ENCODE results near the gene GFAP.
A peak's percentile ranks its signal among the peaks of the same experiment; 100 is the strongest.

GFAP gene

GRCh38 chr17:44867841-44868240 lies 47.5 kb downstream of the GFAP start:
- no peak overlapping the region for H3K4me3 ChIP-seq (ENCODE audit: low read depth, low read length)
- no peak for TF ChIP-seq CTCF (IDR thresholded peaks at IDR 0.05; ENCODE audit: low read depth, low read length)
- in situ Hi-C loops (cut with HindIII; ENCODE audit: low sequenced_read_pairs), result no loop called here
- no peak for DNase-seq (ENCODE audit: low read depth, low spot score)

- no peak overlapping the region for H3K4me3 ChIP-seq (ENCODE audit: low read depth, low read length)
- no peak for TF ChIP-seq CTCF (IDR thresholded peaks at IDR 0.05; ENCODE audit: low read depth, low read length)
- DNase-seq (ENCODE audit: low read depth, low spot score), result no peak
- in situ Hi-C loops (cut with HindIII; ENCODE audit: low sequenced_read_pairs), result no loop called here
Observed at GRCh38 chr17:44865931-44866330, 49.4 kb downstream of the GFAP start.

DNA sequence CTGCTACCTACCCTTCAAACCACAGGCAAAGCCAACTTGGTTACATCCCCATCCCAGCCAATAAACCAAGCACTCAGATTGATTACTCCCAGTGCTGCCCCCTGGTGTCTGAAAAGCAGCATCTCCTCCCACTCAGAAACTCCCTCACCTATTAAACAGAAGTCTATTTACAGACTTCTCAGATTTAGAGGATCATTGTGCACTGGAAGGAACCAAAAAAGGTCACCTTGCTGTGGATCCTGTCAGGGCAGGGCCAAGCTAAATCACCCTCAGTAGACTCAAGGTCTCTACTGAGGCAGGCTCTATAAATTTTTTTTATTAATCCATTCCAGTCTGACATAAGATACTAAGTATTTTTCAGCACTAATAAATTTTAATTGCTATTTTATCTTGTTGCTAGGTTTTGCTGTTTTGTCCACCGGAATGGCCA lies 50.1 kb downstream of the GFAP start:
- peak; percentile 85 for TF ChIP-seq CTCF (IDR thresholded peaks at IDR 0.05; ENCODE audit: low read depth, low read length)
- DNase-seq (ENCODE audit: low read depth, low spot score), result peak; percentile 76
- no peak overlapping the region for H3K4me3 ChIP-seq (ENCODE audit: low read depth, low read length)
- in situ Hi-C loops (cut with HindIII; ENCODE audit: low sequenced_read_pairs), result no loop called here

DNA sequence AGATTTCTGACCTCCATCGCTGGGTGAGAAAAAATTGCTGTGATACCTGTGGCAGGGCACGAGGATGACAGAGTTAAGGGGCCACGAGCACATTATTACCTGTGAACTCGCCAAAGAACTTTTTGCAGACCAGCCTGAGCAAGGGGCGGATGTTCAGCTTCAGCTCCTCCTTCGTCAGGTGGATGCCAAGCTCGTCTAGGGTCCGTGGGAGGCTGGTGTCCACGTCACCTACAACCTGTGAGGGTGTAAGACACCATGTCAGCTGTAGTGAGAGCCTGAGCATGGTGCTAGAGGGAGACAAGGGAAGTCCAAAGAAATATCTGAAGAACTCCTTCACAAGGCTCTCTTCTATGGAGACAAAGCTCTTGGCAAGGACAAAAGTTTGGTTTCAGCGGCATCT lies 50.5 kb downstream of the GFAP start:
- no peak overlapping the region for H3K4me3 ChIP-seq (ENCODE audit: low read depth, low read length)
- no peak for TF ChIP-seq CTCF (IDR thresholded peaks at IDR 0.05; ENCODE audit: low read depth, low read length)
- in situ Hi-C loops (cut with HindIII; ENCODE audit: low sequenced_read_pairs), result no loop called here
- no peak for DNase-seq (ENCODE audit: low read depth, low spot score)

- no peak for DNase-seq (ENCODE audit: low read depth, low spot score)
- in situ Hi-C loops (cut with HindIII; ENCODE audit: low sequenced_read_pairs), result no loop called here
Observed at GRCh38 chr17:44863061-44863918, 52.0 kb downstream of the GFAP start.

DNA sequence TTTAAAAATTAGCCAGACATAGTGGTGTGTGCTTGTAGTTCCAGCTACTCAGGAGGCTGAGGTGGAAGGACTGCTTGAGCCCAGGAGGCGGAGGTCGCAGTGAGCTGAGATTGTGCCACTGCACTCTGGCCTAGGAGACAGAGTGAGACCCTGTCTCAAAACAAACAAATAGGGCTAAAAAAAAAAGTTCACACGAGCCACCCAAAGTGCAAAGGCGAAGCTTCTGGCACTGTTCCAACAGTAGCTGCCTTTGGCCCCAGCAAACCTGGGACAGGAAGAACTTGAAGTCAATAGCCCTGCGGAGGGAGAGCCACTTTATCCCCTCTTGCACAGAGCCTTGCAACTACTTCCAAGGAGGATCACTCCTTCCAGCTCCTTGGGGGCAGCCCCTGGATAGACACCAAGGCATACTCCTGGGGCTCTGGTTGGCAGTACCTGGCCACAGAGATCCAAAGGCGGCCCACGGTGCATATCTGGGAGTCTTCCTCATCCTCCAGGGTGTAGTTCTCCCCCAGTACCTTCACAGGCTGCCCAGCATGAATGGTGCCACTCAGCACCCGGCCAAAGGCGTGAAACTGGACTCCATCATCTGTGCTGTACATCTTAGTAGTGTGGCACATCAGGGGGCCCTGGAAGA lies 52.9 kb downstream of the GFAP start:
- in situ Hi-C loops (cut with HindIII; ENCODE audit: low sequenced_read_pairs), result no loop called here
- no peak for TF ChIP-seq CTCF (IDR thresholded peaks at IDR 0.05; ENCODE audit: low read depth, low read length)
- DNase-seq (ENCODE audit: low read depth, low spot score), result no peak
- no peak overlapping the region for H3K4me3 ChIP-seq (ENCODE audit: low read depth, low read length)

More at GRCh38 chr17:44863061-44863918, 52.0 kb downstream of the GFAP start:
- no peak overlapping the region for H3K4me3 ChIP-seq (ENCODE audit: low read depth, low read length)
- no peak for TF ChIP-seq CTCF (IDR thresholded peaks at IDR 0.05; ENCODE audit: low read depth, low read length)

All from astrocyte of the spinal cord (primary cell).